PC-3 (cell line): ENCODE measurements around the gene PTPN12. TPM values are rescaled to one million over a fixed set of nuclear protein-coding genes. Genes with fewer than 3 reads are reported as not detected.

Experiments
- ATAC-seq: fragments of 200-7000 bp; cut with Tn5 transposase; 2 replicates; pipeline ENCODE4 v1.9.1; 2020; ENCODE audit warnings: mild to moderate bottlenecking, moderate library complexity
- BruUV-seq: library from RNA; stranded (reverse); fragments of 400-500 nt; replicated peaks from 2 replicates; lab custom pipeline; 2021; lab: Mats Ljungman, UMichigan
- CTCF ChIA-PET: fragments of 300-600 bp; sonication (Branson Sonifier 250); formaldehyde crosslinking; loops from one replicate; lab custom pipeline; 2022; ENCODE audit warnings: antibody characterized with exemption; lab: Charles Lee
- POLR2A ChIA-PET: fragments of 300-600 bp; sonication (Branson Sonifier 250); formaldehyde crosslinking; loops from one replicate; lab custom pipeline; 2022; ENCODE audit warnings: antibody characterized with exemption; ENCODE audit not compliant: unreplicated experiment; lab: Charles Lee
- DNase-seq: peaks from one replicate; pipeline ENCODE4 v3.0.0-alpha.2; 2015
- H2AFZ ChIP-seq: fragments of 300-600 bp; sonication (generic); 2 replicates; pipeline ENCODE4 v1.6.0; 2016; ENCODE audit warnings: antibody characterized with exemption, low read length
- H3F3A ChIP-seq: fragments of 300-600 bp; sonication (generic); one replicate; pipeline ENCODE4 v1.6.0; 2017; ENCODE audit warnings: antibody characterized with exemption, low read length, control low read depth, mild to moderate bottlenecking; ENCODE audit not compliant: unreplicated experiment
- H3K27ac ChIP-seq: fragments of 300-600 bp; sonication (generic); 2 replicates; pipeline ENCODE4 v1.5.1; 2016; ENCODE audit warnings: mild to moderate bottlenecking, low read length
- H3K27me3 ChIP-seq: fragments of 300-600 bp; sonication (generic); 2 replicates; pipeline ENCODE4 v1.6.1; 2016; ENCODE audit warnings: low read length, mixed read lengths
- H3K36me3 ChIP-seq: fragments of 300-600 bp; sonication (generic); 2 replicates; pipeline ENCODE4 v1.6.1; 2016; ENCODE audit warnings: low read depth, mixed run types, low read length, mixed read lengths
- H3K4me1 ChIP-seq: fragments of 300-600 bp; sonication (generic); 2 replicates; pipeline ENCODE4 v1.5.1; 2016; ENCODE audit warnings: low read length; ENCODE audit not compliant: insufficient read depth
- H3K4me2 ChIP-seq: fragments of 300-600 bp; sonication (generic); 2 replicates; pipeline ENCODE4 v1.6.0; 2016; ENCODE audit warnings: low read length
- H3K4me3 ChIP-seq: fragments of 300-600 bp; sonication (generic); 2 replicates; pipeline ENCODE4 v1.5.1; 2016; ENCODE audit warnings: mild to moderate bottlenecking, low read length, mixed read lengths
- H3K79me2 ChIP-seq: fragments of 300-600 bp; sonication (generic); 2 replicates; pipeline ENCODE4 v1.6.1; 2017; ENCODE audit warnings: low read length, mixed read lengths
- H3K9ac ChIP-seq: fragments of 300-600 bp; sonication (generic); 2 replicates; pipeline ENCODE4 v1.6.0; 2016; ENCODE audit warnings: mild to moderate bottlenecking, low read length
- H3K9me2 ChIP-seq: fragments of 300-600 bp; sonication (generic); replicated peaks from 2 replicates; pipeline ENCODE4 v1.6.1; 2016; ENCODE audit warnings: mixed run types, low read length, mixed read lengths
- H3K9me3 ChIP-seq: fragments of 300-600 bp; sonication (generic); 2 replicates; pipeline ENCODE4 v1.6.1; 2016; ENCODE audit warnings: low read length, mixed read lengths
- H4K20me1 ChIP-seq: fragments of 300-600 bp; sonication (generic); 2 replicates; pipeline ENCODE4 v1.6.1; 2016; ENCODE audit warnings: low read length, mixed read lengths
- EZH2 ChIP-seq: fragments of 300-600 bp; sonication (generic); IDR thresholded peaks from one replicate; pipeline ENCODE4 v1.6.1; 2017; ENCODE audit warnings: antibody characterized with exemption, mild to moderate bottlenecking, low read length; ENCODE audit not compliant: unreplicated experiment
- EZH2phosphoT487 ChIP-seq: fragments of 300-600 bp; sonication (generic); IDR thresholded peaks from 2 replicates; pipeline ENCODE4 v1.6.1; 2018; ENCODE audit warnings: mild to moderate bottlenecking, antibody characterized with exemption, low read length, borderline replicate concordance
- intact Hi-C: fragments of 100-400 bp; cut with micrococcal nuclease; formaldehyde crosslinking; loops from 2 replicates; pipeline ENCODE4 v1.9.0; 2023
- total RNA-seq: library from RNA; depleted of rRNA; stranded (reverse); fragments of >200 nt; gene quantifications from 2 replicates; pipeline ENCODE4 v1.2.3, GENCODE V29; 2014
- TF ChIP-seq, protein P1 (sequence below): fragments of 300-600 bp; sonication (generic); conservative IDR thresholded peaks from 2 replicates; pipeline ENCODE4 v1.5.1; 2017; ENCODE audit warnings: antibody characterized with exemption, low read depth, mild to moderate bottlenecking, low read length

The PTPN12 gene
- total RNA-seq, 1 experiment from 2014 or later, result 26.2 TPM

- ATAC-seq (no peak), DNase-seq (no peak)
- H3K27me3 ChIP-seq, result no peaks in the 10 kb centered on the region
- peaks cover 20% of the 10 kb centered on the region for H3K4me1 ChIP-seq
- H4K20me1 ChIP-seq, result no peaks in the 10 kb centered on the region
- CTCF ChIA-PET, result no interaction called here
- intact Hi-C loops, result no loop called here
- BruUV-seq, result no TSS peak
- H3K36me3 ChIP-seq, result no peaks in the 10 kb centered on the region
- POLR2A ChIA-PET, result no interaction called here
- H3K9ac ChIP-seq, result no peak overlapping the region
- H3K79me2 ChIP-seq, result no peaks in the 10 kb centered on the region
- TF ChIP-seq, protein P1, sequence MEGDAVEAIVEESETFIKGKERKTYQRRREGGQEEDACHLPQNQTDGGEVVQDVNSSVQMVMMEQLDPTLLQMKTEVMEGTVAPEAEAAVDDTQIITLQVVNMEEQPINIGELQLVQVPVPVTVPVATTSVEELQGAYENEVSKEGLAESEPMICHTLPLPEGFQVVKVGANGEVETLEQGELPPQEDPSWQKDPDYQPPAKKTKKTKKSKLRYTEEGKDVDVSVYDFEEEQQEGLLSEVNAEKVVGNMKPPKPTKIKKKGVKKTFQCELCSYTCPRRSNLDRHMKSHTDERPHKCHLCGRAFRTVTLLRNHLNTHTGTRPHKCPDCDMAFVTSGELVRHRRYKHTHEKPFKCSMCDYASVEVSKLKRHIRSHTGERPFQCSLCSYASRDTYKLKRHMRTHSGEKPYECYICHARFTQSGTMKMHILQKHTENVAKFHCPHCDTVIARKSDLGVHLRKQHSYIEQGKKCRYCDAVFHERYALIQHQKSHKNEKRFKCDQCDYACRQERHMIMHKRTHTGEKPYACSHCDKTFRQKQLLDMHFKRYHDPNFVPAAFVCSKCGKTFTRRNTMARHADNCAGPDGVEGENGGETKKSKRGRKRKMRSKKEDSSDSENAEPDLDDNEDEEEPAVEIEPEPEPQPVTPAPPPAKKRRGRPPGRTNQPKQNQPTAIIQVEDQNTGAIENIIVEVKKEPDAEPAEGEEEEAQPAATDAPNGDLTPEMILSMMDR, result no peak
- TF ChIP-seq EZH2phosphoT487 (no peak), EZH2 (no peak)
- H3K27ac ChIP-seq, result 0 out of 2 replicates have a peak overlapping the region, but pooled peaks have one; percentile 6
- no peaks in the 10 kb centered on the region for H3F3A ChIP-seq
- H3K9me2 ChIP-seq, result no peaks in the 10 kb centered on the region
- H3K9me3 ChIP-seq, result no peaks in the 10 kb centered on the region
- no peak overlapping the region for H3K4me3 ChIP-seq
- 0 out of 2 replicates have a peak overlapping the region, but pooled peaks have one; percentile 17 for H3K4me2 ChIP-seq
- H2AFZ ChIP-seq, result no peak overlapping the region
These were observed 12.4 kb upstream of the PTPN12 start for GRCh38 chr7:77524731-77525130.

- 0 out of 2 replicates have a peak overlapping the region, but pooled peaks have one; percentile 17 for H3K4me2 ChIP-seq
- H3K36me3 ChIP-seq, result no peaks in the 10 kb centered on the region
- H3K27me3 ChIP-seq, result no peaks in the 10 kb centered on the region
- DNase-seq (peak; percentile 32), ATAC-seq (peak; percentile 48)
- H3K9me3 ChIP-seq, result no peaks in the 10 kb centered on the region
- no peaks in the 10 kb centered on the region for H3F3A ChIP-seq
- no peak overlapping the region for H3K4me3 ChIP-seq
- CTCF ChIA-PET, result no interaction called here
- intact Hi-C loops, result no loop called here
- H3K9me2 ChIP-seq, result no peaks in the 10 kb centered on the region
- no peak for TF ChIP-seq EZH2phosphoT487
- TF ChIP-seq EZH2, result no peak
- TF ChIP-seq, protein P1, result no peak
- H4K20me1 ChIP-seq, result no peaks in the 10 kb centered on the region
- 0 out of 2 replicates have a peak overlapping the region, but pooled peaks have one; percentile 6 for H3K27ac ChIP-seq
- no peak overlapping the region for H2AFZ ChIP-seq
- peaks cover 20% of the 10 kb centered on the region for H3K4me1 ChIP-seq
- POLR2A ChIA-PET, result interaction anchor here (0.6 kb wide), 1 partner anchor 309 kb away, joined by 3 read pairs; no protein-coding TSS in a partner anchor
- BruUV-seq, result no TSS peak
- no peak overlapping the region for H3K9ac ChIP-seq
- H3K79me2 ChIP-seq, result no peaks in the 10 kb centered on the region
These were observed 11.9 kb upstream of the PTPN12 start for GRCh38 chr7:77525231-77525630.

DNA sequence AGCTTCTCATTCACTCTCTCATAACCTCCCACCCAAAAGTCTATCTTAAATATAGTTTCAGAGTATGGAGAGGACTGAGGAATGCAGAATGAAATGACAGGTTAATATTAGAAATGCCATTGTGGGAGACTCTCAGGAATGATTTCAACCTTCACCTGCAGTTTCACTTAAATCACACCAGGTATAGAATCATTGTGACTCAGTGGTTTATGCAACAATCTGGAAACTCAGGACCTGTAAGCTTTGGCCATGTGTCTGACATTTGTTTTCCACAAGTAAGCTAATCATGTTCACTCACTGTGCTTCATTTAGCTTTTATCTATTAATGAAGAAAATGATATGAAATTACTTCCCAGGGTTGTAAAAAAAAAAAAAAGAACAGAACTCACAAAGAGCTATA lies 8.7 kb upstream of the PTPN12 start:
- TF ChIP-seq EZH2 (no peak), EZH2phosphoT487 (no peak)
- TF ChIP-seq, protein P1, result no peak
- peak; percentile 55 for DNase-seq
- Histone ChIP-seq H3K4me1 (peaks cover 20% of the 10 kb centered on the region), H3K9me2 (no peaks in the 10 kb centered on the region), H2AFZ (no peak overlapping the region), H3K36me3 (no peaks in the 10 kb centered on the region), H3K9ac (no peak overlapping the region), H3K79me2 (no peaks in the 10 kb centered on the region), H3K9me3 (no peaks in the 10 kb centered on the region), H3K27me3 (no peaks in the 10 kb centered on the region), H3K4me2 (no peak overlapping the region), H3F3A (no peaks in the 10 kb centered on the region), H3K4me3 (no peak overlapping the region), H4K20me1 (no peaks in the 10 kb centered on the region), H3K27ac (no peak overlapping the region)
- no peak for ATAC-seq
- intact Hi-C loops, result no loop called here
- ChIA-PET POLR2A (interaction anchor here (0.5 to 1.0 kb wide), 3 partner anchors 9 to 121 kb away, joined by 3 to 5 read pairs (median 4); partner anchors contain the start of gene PTPN12), CTCF (interaction anchor here (0.7 kb wide), 1 partner anchor 89 kb away, joined by 3 read pairs; no protein-coding TSS in a partner anchor)
- no TSS peak for BruUV-seq
